Stimulated activated CD4-positive, alpha-beta T cell treated with anti-CD3 and anti-CD28 coated beads, Interleukin-15, amount 100 ng/mL, for 48 hours (primary cell): ENCODE measurements around the gene IQGAP2.

Source experiments
- DNase-seq, 2 donors: peaks; one replicate each; pipeline ENCODE4 v3.0.0-alpha.2; 2020; ENCODE audit warnings: low read depth in 2 of 2

Gene IQGAP2

GRCh38 chr5:76451031-76451701 lies 48.1 kb downstream of the IQGAP2 start:
- DNase-seq = no peak

DNA sequence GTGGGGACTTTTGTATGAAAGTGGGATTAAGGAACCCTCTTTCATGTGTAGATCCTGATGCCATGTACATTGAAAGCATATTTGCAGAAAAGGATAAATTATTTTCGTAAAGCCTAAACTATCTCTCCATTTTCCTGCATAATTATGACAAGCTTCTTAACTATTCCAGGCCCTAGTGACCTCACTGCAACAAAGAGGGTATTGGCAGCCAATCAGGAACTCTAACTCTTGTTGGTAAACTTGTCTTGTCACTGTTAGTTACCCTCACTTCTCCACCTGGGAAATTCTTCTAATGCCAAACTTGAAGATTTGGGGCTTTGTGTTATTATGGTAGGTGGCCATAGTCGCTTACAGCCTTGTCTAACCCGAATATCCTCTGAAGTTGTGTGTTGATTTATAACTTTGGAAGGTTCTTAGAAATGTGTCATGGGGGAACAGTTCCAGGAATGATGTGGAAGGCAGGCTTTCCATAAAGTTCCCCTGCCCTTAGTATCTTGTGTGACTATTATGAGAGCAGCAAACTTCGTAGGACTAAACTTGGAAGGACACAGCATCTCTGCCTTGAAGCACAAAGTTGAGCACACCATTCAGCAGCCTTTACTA lies 52.5 kb downstream of the IQGAP2 start:
- no peak for DNase-seq

GRCh38 chr5:76456258-76456657 lies 53.2 kb downstream of the IQGAP2 start:
- no peak for DNase-seq

DNA sequence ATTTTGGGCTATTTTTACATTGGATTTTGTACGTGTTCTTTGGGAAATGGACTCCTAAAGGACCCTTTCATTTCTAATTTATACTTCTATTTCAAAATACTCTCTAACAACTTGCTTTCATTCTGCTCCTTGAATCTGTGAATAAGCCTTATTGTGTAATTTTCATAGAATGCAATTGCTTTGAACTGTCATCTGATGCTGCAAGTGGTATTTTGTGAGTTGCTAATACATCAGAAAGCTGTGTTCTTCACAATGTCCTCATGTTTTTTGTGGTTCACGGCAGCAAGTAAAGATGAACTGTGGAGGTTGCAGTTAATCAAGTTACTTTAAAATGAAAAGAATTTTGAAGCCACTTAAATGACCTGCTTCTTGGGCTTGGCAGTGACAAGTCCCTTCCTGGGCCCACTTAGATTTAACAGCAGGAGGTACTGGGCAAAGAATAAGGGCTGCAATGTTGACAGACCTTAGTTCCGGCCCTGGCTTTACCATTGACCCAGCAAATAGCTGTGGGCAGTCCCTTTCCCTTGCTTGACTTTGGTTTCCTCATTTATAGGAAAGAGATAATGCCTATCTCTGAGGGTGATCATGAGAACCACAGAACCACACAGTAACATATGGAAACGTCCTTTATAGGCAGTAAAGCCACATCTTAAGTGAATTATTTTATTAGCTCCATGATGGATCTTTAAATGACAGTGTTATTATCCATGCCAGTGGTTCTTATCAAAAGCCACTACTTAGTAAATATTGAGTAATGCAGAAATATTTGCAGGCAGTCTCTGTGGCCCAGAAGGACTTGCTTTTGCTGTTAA lies 54.8 kb downstream of the IQGAP2 start:
- DNase-seq = no peak

DNA sequence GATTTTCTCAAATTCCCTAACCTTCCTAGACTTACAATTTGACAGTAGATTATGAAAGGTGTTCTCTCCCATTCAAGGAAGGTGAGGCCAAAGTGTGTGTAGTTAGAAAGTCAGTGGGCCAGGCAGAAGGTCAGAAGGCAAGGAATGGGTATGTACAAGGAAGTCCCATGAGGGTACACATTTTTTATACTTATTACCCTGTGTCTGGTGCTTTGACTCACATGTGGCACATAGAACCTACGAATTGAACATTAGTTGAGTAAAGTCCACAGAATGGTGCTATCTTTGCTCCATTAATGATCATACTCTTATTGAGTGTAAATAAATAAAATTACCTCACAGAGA lies 55.4 kb downstream of the IQGAP2 start:
- DNase-seq = no peak

- DNase-seq = no peak
Observed at GRCh38 chr5:76460104-76460503, 57.0 kb downstream of the IQGAP2 start.

- DNase-seq = no peak
Observed at GRCh38 chr5:76462097-76462667, 59.1 kb downstream of the IQGAP2 start.

DNA sequence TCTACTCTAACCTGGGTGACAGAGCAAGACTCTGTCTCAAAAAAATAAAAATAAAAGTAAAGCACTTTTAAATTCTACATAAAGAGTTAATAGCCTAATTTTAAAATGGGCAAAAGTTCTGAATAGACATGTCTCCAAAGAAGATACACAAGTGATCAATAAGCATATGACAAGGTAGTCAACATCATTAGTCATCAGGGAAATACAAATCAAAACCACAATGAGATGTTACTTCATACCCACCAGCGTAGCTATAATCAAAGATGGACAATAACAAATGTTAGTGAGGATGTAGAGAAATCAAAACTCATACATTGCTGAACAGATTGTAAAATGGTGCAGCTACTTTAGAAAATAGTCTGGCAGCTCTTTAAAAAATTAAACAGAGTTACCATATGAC lies 64.1 kb downstream of the IQGAP2 start:
- DNase-seq = no peak

DNA sequence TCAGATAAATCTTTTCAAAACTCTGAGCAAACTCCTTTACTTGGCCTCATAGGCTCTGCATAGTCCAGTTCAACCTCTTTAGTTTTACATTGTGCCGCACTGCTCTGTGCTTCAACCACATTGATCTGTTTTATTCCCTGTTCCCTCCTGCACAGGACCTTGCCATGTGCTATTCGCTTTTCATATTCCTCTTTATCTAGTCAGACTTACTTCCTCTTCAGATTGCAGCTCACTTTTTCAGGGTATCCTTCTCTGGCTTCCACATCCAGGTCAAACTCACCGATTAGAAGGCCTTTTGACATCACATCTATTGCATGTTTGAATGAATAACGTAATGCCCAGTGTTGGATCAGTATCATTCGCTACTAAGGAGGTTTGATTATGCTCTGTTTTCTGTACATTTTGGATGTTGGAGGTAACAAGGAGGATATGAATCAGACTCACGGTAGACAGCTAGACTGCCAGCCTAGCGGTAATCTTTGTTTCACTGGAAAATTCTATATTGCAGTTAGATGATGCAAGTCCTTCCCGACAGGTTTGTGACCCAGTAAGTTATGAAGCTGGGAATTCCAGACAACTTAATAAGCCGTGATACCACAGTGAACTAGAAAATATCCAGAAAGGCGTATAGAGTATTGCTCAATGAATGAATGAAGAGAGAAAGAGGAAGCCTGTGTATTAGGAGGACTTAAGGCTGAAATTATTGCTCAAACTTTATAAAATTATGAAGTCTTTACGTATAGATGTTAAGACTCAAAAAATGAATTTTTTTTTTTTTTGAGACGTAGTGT lies 65.7 kb downstream of the IQGAP2 start:
- DNase-seq = no peak

DNA sequence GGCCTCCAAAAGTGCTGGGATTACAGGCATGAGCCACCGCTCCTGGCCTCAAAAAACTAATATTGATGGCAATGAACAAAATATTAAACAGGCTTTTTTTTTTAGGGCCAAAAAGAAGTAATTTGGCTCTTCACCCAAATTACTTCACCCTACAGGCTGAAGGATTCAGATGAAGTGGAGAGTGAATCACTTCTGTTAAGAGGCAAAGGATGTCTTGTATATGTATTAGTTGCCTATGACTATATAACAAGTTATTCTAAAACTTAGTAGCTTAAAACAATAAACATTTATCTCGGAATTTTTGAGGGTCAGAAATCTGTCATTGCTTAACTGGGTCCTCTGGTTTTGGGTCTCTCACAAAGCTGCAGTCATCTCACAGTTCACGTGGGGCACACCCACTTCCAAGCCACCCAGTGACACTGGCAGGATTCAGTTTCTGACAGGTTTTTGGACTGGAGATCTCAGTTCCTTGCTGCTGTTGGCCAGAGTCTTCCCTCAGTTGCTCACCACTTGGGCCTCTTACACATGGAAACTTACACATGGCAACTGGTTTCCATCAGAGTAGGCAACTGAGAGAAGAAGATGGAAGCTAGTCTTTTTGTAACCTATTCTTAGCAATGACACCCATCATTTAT lies 66.7 kb downstream of the IQGAP2 start:
- DNase-seq = peak; percentile 13 to 20

DNA sequence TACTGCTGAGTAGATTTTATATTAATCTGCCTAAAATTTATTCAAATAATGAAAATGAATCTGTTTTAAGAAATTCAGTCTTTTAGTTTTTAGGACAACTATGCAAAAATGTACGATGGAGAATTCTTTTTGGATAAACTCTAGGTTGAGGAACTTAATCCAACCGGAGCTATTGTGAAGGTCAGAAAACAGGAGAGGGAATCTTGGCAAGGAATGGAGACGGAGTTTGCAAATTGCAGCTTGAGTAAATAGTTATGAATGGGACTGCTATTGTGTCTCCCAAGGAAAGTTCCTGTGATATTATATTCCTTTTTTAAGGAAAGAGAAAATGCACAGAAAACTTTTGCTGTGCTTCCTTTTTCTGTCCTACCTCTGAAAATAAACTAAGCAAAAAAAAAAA lies 67.9 kb downstream of the IQGAP2 start:
- DNase-seq = no peak

GRCh38 chr5:76471406-76471805 lies 68.3 kb downstream of the IQGAP2 start:
- DNase-seq = no peak

GRCh38 chr5:76471987-76472334 lies 68.9 kb downstream of the IQGAP2 start:
- no peak for DNase-seq

DNA sequence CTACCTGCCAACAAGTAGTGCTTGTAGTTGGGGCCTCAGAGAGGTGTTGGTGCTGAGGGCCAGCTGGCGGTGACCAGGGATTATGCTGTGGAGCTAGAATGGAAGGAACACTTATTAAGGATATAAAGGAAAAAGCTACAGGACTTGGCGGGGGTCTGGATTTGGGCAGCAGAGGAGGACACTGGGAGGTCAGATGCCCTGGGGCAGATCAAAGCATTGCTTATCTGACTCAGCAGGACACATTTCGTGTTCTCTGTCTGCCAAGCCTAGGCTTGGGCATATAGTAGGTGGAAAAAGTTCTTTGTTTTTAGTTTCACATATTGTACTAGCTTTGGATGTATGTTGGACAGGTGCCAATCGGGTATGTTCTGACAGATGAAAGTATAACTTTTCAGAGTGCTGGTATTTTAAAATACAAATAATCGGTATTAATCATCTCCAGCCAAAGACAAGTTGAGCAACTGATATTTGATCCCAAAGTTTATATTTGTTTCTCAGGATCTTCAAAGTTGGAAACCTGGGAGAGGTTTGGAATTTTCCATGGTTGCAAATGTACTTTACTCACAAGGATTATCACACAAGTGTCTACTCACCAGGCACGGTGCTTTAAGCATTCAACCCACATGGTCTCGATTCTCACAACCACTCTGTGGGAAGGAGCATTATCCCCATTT lies 69.4 kb downstream of the IQGAP2 start:
- peak; percentile 9 to 12 for DNase-seq

DNA sequence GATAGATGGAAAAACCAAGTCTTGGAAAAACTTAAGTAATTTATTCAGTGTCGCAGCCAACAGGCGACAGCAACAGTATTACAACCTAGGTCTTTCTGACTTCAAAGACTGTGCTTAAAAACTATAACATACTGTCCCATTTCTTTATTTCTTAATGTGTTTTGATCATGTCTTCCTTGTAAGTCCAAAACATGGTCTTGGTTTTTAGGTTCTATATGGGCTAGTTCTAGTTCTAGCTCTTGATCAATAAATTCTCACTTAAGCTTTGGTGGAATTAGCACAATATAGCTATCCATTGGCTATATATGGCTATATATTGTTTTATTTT lies 69.9 kb downstream of the IQGAP2 start:
- DNase-seq = no peak

DNA sequence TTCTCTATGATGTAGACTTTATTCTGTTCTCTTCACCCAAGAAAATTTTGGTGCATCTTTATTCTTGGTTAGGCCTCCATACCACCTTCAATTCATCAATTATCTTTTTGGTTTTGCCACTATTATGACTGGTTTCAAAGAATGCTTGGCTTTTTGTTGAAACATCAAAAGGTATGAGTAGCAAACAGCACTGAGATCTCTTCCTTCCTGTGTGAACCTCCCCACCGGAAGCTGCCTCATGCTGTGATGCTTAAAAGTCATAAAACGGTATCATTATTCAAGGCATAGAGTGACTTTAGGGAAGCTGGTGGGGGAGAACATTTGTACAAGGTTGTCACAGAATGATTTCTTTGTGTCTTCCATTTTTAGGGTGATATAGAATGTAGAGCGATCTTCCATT lies 70.6 kb downstream of the IQGAP2 start:
- DNase-seq = peak; percentile 50 to 55

GRCh38 chr5:76474377-76474776 lies 71.3 kb downstream of the IQGAP2 start:
- no peak for DNase-seq

DNA sequence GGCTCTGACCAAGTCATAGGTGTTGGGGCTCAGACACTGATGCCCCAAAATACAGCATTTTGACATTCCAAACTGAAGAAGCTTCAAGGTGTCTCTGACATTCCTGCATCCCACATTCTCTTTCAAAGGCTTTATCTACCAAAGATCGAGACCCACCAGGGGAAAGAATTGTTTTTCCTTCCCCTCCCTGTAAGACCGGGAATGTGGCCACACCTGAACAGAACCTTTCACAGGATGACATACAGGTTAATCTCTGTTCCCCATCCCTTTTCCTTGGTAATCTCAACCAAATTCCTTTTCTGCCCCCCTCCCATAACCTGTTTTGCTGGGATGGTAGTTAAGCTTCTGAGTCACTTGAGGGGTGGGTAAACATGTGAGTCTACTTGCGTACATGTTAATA lies 72.3 kb downstream of the IQGAP2 start:
- DNase-seq = no peak

GRCh38 chr5:76475936-76476335 lies 72.9 kb downstream of the IQGAP2 start:
- no peak for DNase-seq

DNA sequence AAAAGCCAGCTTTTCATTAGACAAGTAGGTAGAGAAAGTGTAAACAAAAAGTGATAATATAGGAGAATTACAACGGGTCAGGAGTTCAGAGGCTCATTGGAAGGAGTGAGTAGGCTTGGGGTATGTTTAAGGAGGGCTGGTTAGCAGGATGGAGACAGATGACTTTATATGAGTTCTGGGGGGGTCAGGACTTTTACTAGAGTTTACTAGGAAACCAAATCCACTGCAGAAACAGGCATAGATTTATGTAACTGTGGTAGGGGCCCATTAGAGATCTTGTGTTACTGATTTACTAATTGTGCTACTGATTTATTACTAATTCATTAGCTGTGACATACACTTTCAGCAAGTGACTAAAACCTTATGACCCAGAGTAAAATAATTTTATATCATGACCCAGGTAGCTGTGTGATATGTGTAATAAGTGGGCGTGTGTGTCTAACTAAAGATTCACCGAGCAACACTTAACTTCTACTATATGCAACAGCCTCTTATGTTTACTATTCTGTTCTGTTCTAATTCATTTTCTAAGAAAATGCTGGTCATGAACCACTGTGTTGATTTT lies 73.5 kb downstream of the IQGAP2 start:
- DNase-seq = no peak

DNA sequence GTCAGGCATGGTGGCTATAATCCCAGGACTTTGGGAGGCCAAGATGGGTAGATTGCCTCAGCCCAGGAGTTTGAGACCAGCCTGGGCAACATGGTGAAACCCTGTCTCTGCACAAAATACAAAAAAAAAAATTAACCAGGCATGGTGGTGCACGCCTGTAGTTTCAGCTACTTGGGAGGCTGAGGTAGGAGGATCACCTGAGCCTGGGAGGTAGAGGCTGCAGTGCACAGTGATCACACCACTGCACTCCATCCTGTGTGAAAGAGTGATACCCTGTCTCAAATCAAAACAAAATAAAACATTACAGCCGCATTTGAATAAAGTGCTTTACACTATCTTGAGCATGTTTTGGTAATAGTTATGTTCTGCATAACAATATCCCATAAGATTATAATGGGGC lies 74.0 kb downstream of the IQGAP2 start:
- no peak for DNase-seq
